Common myeloid progenitor, CD34-positive (primary cell): Measurements from ENCODE around the gene GPLD1.

Experiments
- CTCF ChIA-PET: fragments of 350-600 bp; sonication (Branson Sonifier 250); formaldehyde crosslinking; loops from one replicate; lab custom pipeline; 2021; ENCODE audit warnings: antibody characterized with exemption; lab: Charles Lee
- POLR2A ChIA-PET: fragments of 350-600 bp; sonication (Branson Sonifier 250); formaldehyde crosslinking; loops from one replicate; lab custom pipeline; 2021; ENCODE audit warnings: antibody characterized with exemption; lab: Charles Lee
- DNase-seq, 3 donors: peaks; one replicate each; pipeline versions ENCODE4 v3.0.0 to v3.0.0-alpha.2; 2013
- H3K27ac ChIP-seq, 2 experiments: 1 replicate in 1 of 2; 2 replicates in 1 of 2; pipeline ENCODE4 v1.7.0; 2013; ENCODE audit warnings: inconsistent platforms in 2 of 2, low read length in 2 of 2, mild to moderate bottlenecking in 2 of 2, low read depth in 1 of 2, moderate library complexity in 1 of 2; ENCODE audit not compliant: severe bottlenecking in 2 of 2, insufficient read depth in 1 of 2, poor library complexity in 1 of 2
- H3K27me3 ChIP-seq, 5 experiments: replicated peaks in 2 of 5; 1 replicate in 3 of 5; 2 replicates in 2 of 5; pipeline versions ENCODE4 v1.6.1 to v1.7.0; 2013; ENCODE audit warnings: low read length in 4 of 5, mild to moderate bottlenecking in 2 of 5, moderate library complexity in 2 of 5, inconsistent platforms in 1 of 5; ENCODE audit not compliant: insufficient read depth in 5 of 5, control insufficient read depth in 4 of 5
- H3K36me3 ChIP-seq, 4 experiments: 1 replicate in 2 of 4; 2 replicates in 2 of 4; pipeline versions ENCODE4 v1.6.1 to v1.7.0; 2013; ENCODE audit warnings: low read length in 3 of 4, control low read depth in 1 of 4, mild to moderate bottlenecking in 1 of 4; ENCODE audit not compliant: control insufficient read depth in 4 of 4, insufficient read depth in 4 of 4
- H3K4me1 ChIP-seq, 4 experiments: 1 replicate in 3 of 4; 2 replicates in 1 of 4; pipeline versions ENCODE4 v1.6.1 to v1.7.1; 2013; ENCODE audit warnings: low read length in 3 of 4, mild to moderate bottlenecking in 3 of 4, control low read depth in 1 of 4, inconsistent platforms in 1 of 4, moderate library complexity in 1 of 4; ENCODE audit not compliant: control insufficient read depth in 4 of 4, insufficient read depth in 4 of 4; ENCODE audit errors: control extremely low read depth in 1 of 4
- H3K4me3 ChIP-seq, 7 experiments: 1 replicate in 4 of 7; 2 replicates in 3 of 7; pipeline versions ENCODE4 v1.5.1 to v1.7.0; 2013; ENCODE audit warnings: mild to moderate bottlenecking in 7 of 7, low read length in 6 of 7, moderate library complexity in 6 of 7, inconsistent platforms in 2 of 7, low read depth in 2 of 7, control low read depth in 1 of 7; ENCODE audit not compliant: insufficient read depth in 4 of 7, control insufficient read depth in 1 of 7; ENCODE audit errors: extremely low read depth in 1 of 7
- H3K9me3 ChIP-seq, 5 experiments: 1 replicate in 4 of 5; 2 replicates in 1 of 5; pipeline versions ENCODE4 v1.6.1 to v1.7.1; 2013; ENCODE audit warnings: low read length in 4 of 5, mild to moderate bottlenecking in 2 of 5, inconsistent platforms in 1 of 5, low read depth in 1 of 5, moderate library complexity in 1 of 5; ENCODE audit not compliant: control insufficient read depth in 4 of 5, insufficient read depth in 2 of 5; ENCODE audit errors: control extremely low read depth in 1 of 5
- WGBS: methylation state at CpG from one replicate; pipeline ENCODE4 v1.1.5; 2013; ENCODE audit not compliant: insufficient coverage; 5-methylcytosine and 5-hydroxymethylcytosine counted together

Gene GPLD1

DNA sequence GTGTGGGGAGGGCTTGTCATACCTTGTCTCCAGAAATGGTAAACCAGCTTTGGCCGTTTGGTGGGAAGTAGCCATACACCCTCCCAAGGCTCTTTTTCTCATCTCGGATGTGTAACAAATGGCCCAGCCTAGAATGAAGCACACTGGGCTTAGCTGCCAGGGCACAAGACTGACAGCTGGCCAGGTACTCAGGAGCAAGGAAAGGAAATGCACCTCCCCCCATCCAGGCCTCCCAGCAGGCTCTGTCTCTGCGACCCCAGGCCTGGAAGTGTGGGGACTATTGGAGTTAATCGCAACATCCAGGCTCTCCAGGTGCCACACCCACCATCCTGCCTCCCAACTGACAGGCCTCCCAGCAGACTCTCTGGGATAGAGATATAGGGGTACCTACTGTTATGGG is 43.7 kb downstream of the GPLD1 start:
- no peaks in the 10 kb centered on the region for H3K4me1 ChIP-seq
- DNase-seq = no peak
- no peaks in the 10 kb centered on the region for H3K27me3 ChIP-seq
- H3K9me3 ChIP-seq = no peaks in the 10 kb centered on the region
- H3K4me3 ChIP-seq = no peak overlapping the region
- POLR2A ChIA-PET = no interaction called here
- no peaks in the 10 kb centered on the region for H3K36me3 ChIP-seq
- CTCF ChIA-PET = no interaction called here
- H3K27ac ChIP-seq = no peak overlapping the region
- 80% methylated on average over 1 of the region's 4 CpGs for WGBS

DNA sequence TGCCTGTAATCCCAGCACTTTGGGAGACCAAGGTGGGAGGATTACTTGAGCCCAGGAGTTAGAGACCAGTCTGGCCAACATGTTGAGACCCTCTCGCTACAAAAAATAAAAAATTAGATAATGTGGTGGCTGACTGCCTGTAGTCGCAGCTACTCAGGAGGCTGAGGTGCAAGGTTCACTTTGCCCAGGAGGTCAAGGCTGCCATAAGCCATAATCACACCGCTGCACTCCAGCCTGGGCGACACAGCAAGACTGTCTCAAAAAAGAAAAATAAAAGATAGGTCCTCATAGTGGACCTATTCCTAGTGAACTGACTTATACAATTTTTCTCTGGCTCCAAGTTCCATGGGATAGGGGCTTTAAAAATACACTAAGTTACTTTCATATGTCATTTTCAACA is 44.8 kb downstream of the GPLD1 start:
- POLR2A ChIA-PET = interaction anchor here (0.7 kb wide), 1 partner anchor 95 kb away, joined by 4 read pairs; no protein-coding TSS in a partner anchor
- no peaks in the 10 kb centered on the region for H3K36me3 ChIP-seq
- H3K27ac ChIP-seq = no peak overlapping the region
- no peaks in the 10 kb centered on the region for H3K27me3 ChIP-seq
- WGBS = 100% methylated on average over 3 of the region's 4 CpGs
- no peaks in the 10 kb centered on the region for H3K4me1 ChIP-seq
- no peak overlapping the region for H3K4me3 ChIP-seq
- no peaks in the 10 kb centered on the region for H3K9me3 ChIP-seq
- DNase-seq = no peak
- CTCF ChIA-PET = no interaction called here

DNA sequence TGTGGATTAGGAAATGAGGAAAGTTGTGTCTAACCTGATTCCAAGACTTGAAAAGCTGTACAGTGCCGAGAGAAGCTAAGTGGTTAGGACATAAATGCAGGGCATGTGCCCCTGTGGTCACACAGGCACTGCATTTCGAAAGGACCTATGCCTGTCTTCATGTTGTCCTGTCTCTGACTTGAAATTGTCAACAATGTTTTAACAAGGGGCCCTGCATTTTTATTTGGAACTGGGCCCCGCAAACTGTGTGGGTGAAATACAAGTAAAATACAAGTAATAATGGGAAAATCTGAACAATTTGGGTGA is 47.8 kb downstream of the GPLD1 start:
- Histone ChIP-seq H3K4me3 (no peak overlapping the region), H3K9me3 (no peaks in the 10 kb centered on the region), H3K36me3 (peaks cover 0 to 2% (median 0%) of the 10 kb centered on the region in 4 experiments), H3K4me1 (no peaks in the 10 kb centered on the region), H3K27me3 (no peaks in the 10 kb centered on the region), H3K27ac (no peak overlapping the region)
- no peak for DNase-seq
- CTCF ChIA-PET = no interaction called here
- WGBS = 80% methylated on average over 2 of the region's 3 CpGs
- POLR2A ChIA-PET = interaction anchor here (1.0 kb wide), 1 partner anchor 13 kb away, joined by 3 read pairs; no protein-coding TSS in a partner anchor

DNA sequence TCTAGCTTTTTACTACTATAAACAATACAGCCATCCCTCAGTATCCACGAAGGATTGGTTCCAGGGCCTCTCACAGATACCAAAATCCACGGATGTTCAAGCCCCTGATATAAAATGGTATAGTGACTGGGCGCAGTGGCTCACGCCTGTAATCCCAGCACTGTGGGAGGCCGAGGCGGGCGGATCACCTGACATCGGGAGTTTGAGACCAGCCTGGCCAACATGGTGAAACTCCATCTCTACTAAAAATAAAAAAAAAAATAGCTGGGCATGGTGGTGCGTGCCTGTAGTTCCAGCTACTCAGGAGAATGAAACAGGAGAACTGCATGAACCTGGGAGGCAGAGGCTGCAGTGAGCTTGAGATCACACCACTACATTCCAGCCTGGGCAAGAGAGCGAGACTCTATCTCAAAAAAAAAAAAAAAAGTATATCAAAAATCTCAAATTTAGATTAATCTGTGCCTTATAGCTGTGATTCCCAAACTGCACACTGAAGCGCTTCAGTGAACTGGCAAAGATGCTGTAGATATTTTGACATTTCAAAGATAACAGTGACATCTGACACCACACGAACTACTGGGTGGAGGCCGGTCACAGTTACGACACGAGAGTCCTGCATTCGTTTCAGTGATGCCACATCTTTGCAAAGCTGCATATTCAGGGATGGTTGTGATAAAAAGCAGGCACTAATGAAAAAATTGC is 48.3 kb downstream of the GPLD1 start:
- POLR2A ChIA-PET = interaction anchor here (1.0 kb wide), 1 partner anchor 13 kb away, joined by 3 read pairs; no protein-coding TSS in a partner anchor
- CTCF ChIA-PET = interaction anchor here (1.5 kb wide), 1 partner anchor 42 kb away, joined by 3 read pairs; no protein-coding TSS in a partner anchor
- Histone ChIP-seq H3K4me1 (no peaks in the 10 kb centered on the region), H3K27ac (no peak overlapping the region), H3K9me3 (no peaks in the 10 kb centered on the region), H3K36me3 (peaks cover 0 to 3% (median 1%) of the 10 kb centered on the region in 4 experiments), H3K27me3 (no peaks in the 10 kb centered on the region), H3K4me3 (no peak overlapping the region)
- DNase-seq = no peak
- WGBS = 100% methylated on average over 6 of the region's 16 CpGs

- Histone ChIP-seq H3K27ac (no peak overlapping the region), H3K4me3 (no peak overlapping the region), H3K9me3 (no peaks in the 10 kb centered on the region), H3K36me3 (peaks cover 0 to 4% (median 1%) of the 10 kb centered on the region in 4 experiments), H3K27me3 (no peaks in the 10 kb centered on the region), H3K4me1 (no peaks in the 10 kb centered on the region)
- DNase-seq = no peak
- WGBS = no CpG with 5 or more reads among the region's 3 CpGs
- ChIA-PET CTCF (interaction anchor here (1.5 to 1.7 kb wide), 2 partner anchors 10 to 43 kb away, joined by 3 to 4 read pairs; no protein-coding TSS in a partner anchor), POLR2A (no interaction called here)
Measured at GRCh38 chr6:24439858-24440539, 49.4 kb downstream of the GPLD1 start.

GRCh38 chr6:24436979-24437378 is 52.4 kb downstream of the GPLD1 start:
- 94% methylated on average over 14 of the region's 14 CpGs for WGBS
- no peaks in the 10 kb centered on the region for H3K4me1 ChIP-seq
- H3K27ac ChIP-seq = no peak overlapping the region
- no peaks in the 10 kb centered on the region for H3K27me3 ChIP-seq
- H3K9me3 ChIP-seq = no peaks in the 10 kb centered on the region
- peaks cover 0 to 4% (median 2%) of the 10 kb centered on the region in 4 experiments for H3K36me3 ChIP-seq
- no peak overlapping the region for H3K4me3 ChIP-seq
- no peak for DNase-seq
- ChIA-PET CTCF (no interaction called here), POLR2A (no interaction called here)

DNA sequence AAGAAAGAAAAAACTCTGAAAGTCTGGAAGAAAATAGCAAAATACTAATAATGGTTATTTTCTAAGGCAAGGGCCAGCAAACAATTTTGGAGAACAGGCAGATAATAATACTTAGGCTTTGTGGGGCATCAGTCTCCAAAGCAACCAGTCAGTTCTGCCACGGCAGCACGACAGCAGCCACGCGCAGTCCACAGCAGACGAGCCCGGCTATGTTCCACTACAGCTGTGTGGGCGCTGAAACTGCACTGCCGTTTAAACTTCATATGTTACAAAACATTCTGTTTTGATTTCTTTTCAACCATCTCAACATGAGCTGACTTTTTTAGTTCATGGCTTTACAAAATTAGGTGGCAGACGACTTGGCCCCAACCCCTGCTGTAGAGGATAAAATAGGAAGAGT is 56.8 kb downstream of the GPLD1 start:
- 97% methylated on average over 6 of the region's 9 CpGs for WGBS
- peaks cover 0 to 9% (median 2%) of the 10 kb centered on the region in 4 experiments for H3K36me3 ChIP-seq
- no peaks in the 10 kb centered on the region for H3K27me3 ChIP-seq
- ChIA-PET POLR2A (no interaction called here), CTCF (interaction anchor here (1.1 kb wide), 1 partner anchor 8 kb away, joined by 3 read pairs; no protein-coding TSS in a partner anchor)
- peaks cover 0 to 9% (median 3%) of the 10 kb centered on the region in 4 experiments for H3K4me1 ChIP-seq
- DNase-seq = no peak
- H3K27ac ChIP-seq = no peak overlapping the region
- no peak overlapping the region for H3K4me3 ChIP-seq
- no peaks in the 10 kb centered on the region for H3K9me3 ChIP-seq
